ENCODE data around the gene PDCD7.
"Not testable (repeated sequence)": the region's sequence is repeated elsewhere in the genome, so short reads cannot be mapped to it uniquely, and the experiment has no call there.

Gene PDCD7

GRCh38 chr15:65133548-65134200 lies at the start of gene PDCD7:
PDCD7 (minus strand) TSS chr15:65133808; CDS start chr15:65133781, 27 bp downstream.
- in situ Hi-C loops (cut with HindIII; ENCODE audit: low sequenced_read_pairs), result no loop called here

GRCh38 chr15:65182538-65182937 lies 48.9 kb upstream of the PDCD7 start:
- in situ Hi-C loops (cut with HindIII; ENCODE audit: low sequenced_read_pairs), result no loop called here

GRCh38 chr15:65181582-65182353 lies 48.2 kb upstream of the PDCD7 start:
- in situ Hi-C loops (cut with HindIII; ENCODE audit: low sequenced_read_pairs), result not testable (repeated sequence)

GRCh38 chr15:65180167-65180566 lies 46.6 kb upstream of the PDCD7 start:
- in situ Hi-C loops (cut with HindIII; ENCODE audit: low sequenced_read_pairs), result no loop called here

- in situ Hi-C loops (cut with HindIII; ENCODE audit: low sequenced_read_pairs), result no loop called here
Observed at GRCh38 chr15:65177901-65178300, 44.3 kb upstream of the PDCD7 start.

GRCh38 chr15:65176056-65176455 lies 42.4 kb upstream of the PDCD7 start:
- in situ Hi-C loops (cut with HindIII; ENCODE audit: low sequenced_read_pairs), result no loop called here

GRCh38 chr15:65175511-65175910 lies 41.9 kb upstream of the PDCD7 start:
- in situ Hi-C loops (cut with HindIII; ENCODE audit: low sequenced_read_pairs), result no loop called here

- in situ Hi-C loops (cut with HindIII; ENCODE audit: low sequenced_read_pairs), result no loop called here
Observed at GRCh38 chr15:65174509-65174908, 40.9 kb upstream of the PDCD7 start.

- in situ Hi-C loops (cut with HindIII; ENCODE audit: low sequenced_read_pairs), result no loop called here
Observed at GRCh38 chr15:65172531-65172930, 38.9 kb upstream of the PDCD7 start.

GRCh38 chr15:65171428-65171827 lies 37.8 kb upstream of the PDCD7 start:
- in situ Hi-C loops (cut with HindIII; ENCODE audit: low sequenced_read_pairs), result no loop called here

- in situ Hi-C loops (cut with HindIII; ENCODE audit: low sequenced_read_pairs), result no loop called here
Observed at GRCh38 chr15:65165875-65166274, 32.3 kb upstream of the PDCD7 start.

- in situ Hi-C loops (cut with HindIII; ENCODE audit: low sequenced_read_pairs), result no loop called here
Observed at GRCh38 chr15:65164139-65164538, 30.5 kb upstream of the PDCD7 start.

- in situ Hi-C loops (cut with HindIII; ENCODE audit: low sequenced_read_pairs), result no loop called here
Observed at GRCh38 chr15:65163041-65163440, 29.4 kb upstream of the PDCD7 start.

- in situ Hi-C loops (cut with HindIII; ENCODE audit: low sequenced_read_pairs), result no loop called here
Observed at GRCh38 chr15:65156692-65157091, 23.1 kb upstream of the PDCD7 start.

GRCh38 chr15:65154720-65155119 lies 21.1 kb upstream of the PDCD7 start:
- in situ Hi-C loops (cut with HindIII; ENCODE audit: low sequenced_read_pairs), result no loop called here

- in situ Hi-C loops (cut with HindIII; ENCODE audit: low sequenced_read_pairs), result loop anchor here (5.0 kb wide), 1 partner anchor 36 kb away; no protein-coding TSS in a partner anchor
Observed at GRCh38 chr15:65147902-65148301, 14.3 kb upstream of the PDCD7 start.

- in situ Hi-C loops (cut with HindIII; ENCODE audit: low sequenced_read_pairs), result loop anchor here (5.0 kb wide), 1 partner anchor 34 kb away; no protein-coding TSS in a partner anchor
Observed at GRCh38 chr15:65146438-65146837, 12.8 kb upstream of the PDCD7 start.

- in situ Hi-C loops (cut with HindIII; ENCODE audit: low sequenced_read_pairs), result not testable (repeated sequence)
Observed at GRCh38 chr15:65138631-65139030, 5.0 kb upstream of the PDCD7 start.

GRCh38 chr15:65137893-65138292 lies 4.3 kb upstream of the PDCD7 start:
- in situ Hi-C loops (cut with HindIII; ENCODE audit: low sequenced_read_pairs), result not testable (repeated sequence)

GRCh38 chr15:65137089-65137488 lies 3.5 kb upstream of the PDCD7 start:
- in situ Hi-C loops (cut with HindIII; ENCODE audit: low sequenced_read_pairs), result not testable (repeated sequence)

- in situ Hi-C loops (cut with HindIII; ENCODE audit: low sequenced_read_pairs), result no loop called here
Observed at GRCh38 chr15:65134538-65134937, 930 bp upstream of the PDCD7 start.

- in situ Hi-C loops (cut with HindIII; ENCODE audit: low sequenced_read_pairs), result no loop called here
Observed at GRCh38 chr15:65132878-65133547, 595 bp downstream of the PDCD7 start.
